Lower leg skin (tissue), 3 donors: Measurements from ENCODE around the gene EYS.

ENCODE experiments used
- POLR2A ChIP-seq, 2 donors: fragments of 450-650 bp; IDR thresholded peaks; one replicate each; pipeline ENCODE4 v1.6.1; 2016 to 2017; ENCODE audit warnings: antibody characterized with exemption in 2 of 2, mild to moderate bottlenecking in 1 of 2, moderate library complexity in 1 of 2
- TF ChIP-seq, protein P1 (sequence below), 3 donors: fragments of 450-650 bp; IDR thresholded peaks; one replicate each; pipeline ENCODE4 v1.5.1; 2016; ENCODE audit warnings: antibody characterized with exemption in 3 of 3, mild to moderate bottlenecking in 3 of 3, moderate library complexity in 2 of 3

DNA sequence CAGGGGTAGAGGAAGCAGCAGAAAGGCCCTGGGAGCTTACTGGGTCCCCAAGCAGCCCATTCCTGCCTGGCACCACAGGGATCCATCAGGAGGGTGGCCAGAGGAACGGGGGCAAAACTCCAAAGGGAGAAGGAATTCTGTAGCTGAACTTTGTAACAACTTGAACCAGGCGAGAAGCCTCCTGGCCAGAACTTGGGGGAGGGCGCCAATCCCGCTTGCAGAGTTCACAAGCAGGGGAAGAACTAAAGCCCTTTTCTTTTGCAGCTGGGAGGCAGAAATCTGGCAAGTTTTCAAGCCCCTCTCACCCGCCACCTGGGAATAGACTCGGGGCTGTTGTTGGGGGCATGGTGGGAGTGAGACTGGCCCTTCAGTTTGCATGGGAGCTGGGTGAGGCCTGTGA lies 1882.3 kb downstream of the EYS start:
- TF ChIP-seq, protein P1, sequence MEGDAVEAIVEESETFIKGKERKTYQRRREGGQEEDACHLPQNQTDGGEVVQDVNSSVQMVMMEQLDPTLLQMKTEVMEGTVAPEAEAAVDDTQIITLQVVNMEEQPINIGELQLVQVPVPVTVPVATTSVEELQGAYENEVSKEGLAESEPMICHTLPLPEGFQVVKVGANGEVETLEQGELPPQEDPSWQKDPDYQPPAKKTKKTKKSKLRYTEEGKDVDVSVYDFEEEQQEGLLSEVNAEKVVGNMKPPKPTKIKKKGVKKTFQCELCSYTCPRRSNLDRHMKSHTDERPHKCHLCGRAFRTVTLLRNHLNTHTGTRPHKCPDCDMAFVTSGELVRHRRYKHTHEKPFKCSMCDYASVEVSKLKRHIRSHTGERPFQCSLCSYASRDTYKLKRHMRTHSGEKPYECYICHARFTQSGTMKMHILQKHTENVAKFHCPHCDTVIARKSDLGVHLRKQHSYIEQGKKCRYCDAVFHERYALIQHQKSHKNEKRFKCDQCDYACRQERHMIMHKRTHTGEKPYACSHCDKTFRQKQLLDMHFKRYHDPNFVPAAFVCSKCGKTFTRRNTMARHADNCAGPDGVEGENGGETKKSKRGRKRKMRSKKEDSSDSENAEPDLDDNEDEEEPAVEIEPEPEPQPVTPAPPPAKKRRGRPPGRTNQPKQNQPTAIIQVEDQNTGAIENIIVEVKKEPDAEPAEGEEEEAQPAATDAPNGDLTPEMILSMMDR (IDR thresholded peaks at IDR 0.05): no peak
- TF ChIP-seq POLR2A (IDR thresholded peaks at IDR 0.05): no peak
